ENCODE data around the gene ZFYVE26. TPM values are rescaled to one million over a fixed set of nuclear protein-coding genes. Genes with fewer than 3 reads are reported as not detected.

ZFYVE26 gene
- total RNA-seq, 1 donor from 2014 or later, result 13.3 TPM

- DNase-seq, result no peak
- Histone ChIP-seq H3K9me3 (replicated peaks) (no peaks in the 10 kb centered on the region), H3K4me3 (no peak overlapping the region), H3K4me1 (peaks cover 18% of the 10 kb centered on the region), H3K27me3 (ENCODE audit: low read depth) (no peaks in the 10 kb centered on the region), H3K27ac (replicated peaks) (no peak overlapping the region), H3K36me3 (peaks cover 100% of the 10 kb centered on the region)
- no peak for TF ChIP-seq CTCF (IDR thresholded peaks at IDR 0.05; ENCODE audit: borderline replicate concordance)
- intact Hi-C loops (cut with micrococcal nuclease), result no loop called here
Observed at GRCh38 chr14:67785270-67786109, 30.9 kb downstream of the ZFYVE26 start.

DNA sequence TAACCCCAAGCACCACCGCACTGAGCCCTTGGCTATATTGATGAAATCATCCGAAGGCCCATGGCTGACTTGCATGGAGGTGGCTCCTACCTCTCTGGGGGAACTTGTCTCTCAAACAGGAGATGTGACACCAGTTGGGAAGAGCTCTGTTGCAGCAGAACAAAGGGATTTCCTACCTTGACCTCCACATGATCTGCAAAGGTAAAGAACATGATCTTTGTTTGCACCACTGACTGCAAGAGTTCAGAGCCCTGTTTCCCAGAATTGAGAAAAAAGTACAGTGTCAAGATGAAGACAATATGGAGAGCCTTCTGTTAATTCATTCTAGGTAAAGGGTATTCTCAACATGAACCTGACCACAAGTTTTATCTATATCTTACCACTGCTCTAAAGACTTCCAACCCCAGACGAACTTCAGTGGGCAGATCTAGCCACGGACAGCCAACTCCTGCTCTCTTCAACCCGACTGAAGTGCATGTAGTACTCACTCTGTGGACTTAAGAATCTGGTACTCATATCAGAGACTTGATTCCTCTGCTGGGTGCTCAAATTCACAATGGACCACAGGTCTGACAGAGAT lies 32.1 kb downstream of the ZFYVE26 start:
- no peak for TF ChIP-seq CTCF (IDR thresholded peaks at IDR 0.05; ENCODE audit: borderline replicate concordance)
- no peak overlapping the region for H3K4me3 ChIP-seq
- H3K27ac ChIP-seq (replicated peaks), result no peak overlapping the region
- no peaks in the 10 kb centered on the region for H3K27me3 ChIP-seq (ENCODE audit: low read depth)
- DNase-seq, result no peak
- peaks cover 18% of the 10 kb centered on the region for H3K4me1 ChIP-seq
- intact Hi-C loops (cut with micrococcal nuclease), result no loop called here
- no peaks in the 10 kb centered on the region for H3K9me3 ChIP-seq (replicated peaks)
- peaks cover 100% of the 10 kb centered on the region for H3K36me3 ChIP-seq

- Histone ChIP-seq H3K4me1 (peaks cover 18% of the 10 kb centered on the region), H3K9me3 (replicated peaks) (no peaks in the 10 kb centered on the region), H3K36me3 (peaks cover 100% of the 10 kb centered on the region), H3K4me3 (no peak overlapping the region), H3K27ac (replicated peaks) (no peak overlapping the region), H3K27me3 (ENCODE audit: low read depth) (no peaks in the 10 kb centered on the region)
- DNase-seq, result no peak
- no peak for TF ChIP-seq CTCF (IDR thresholded peaks at IDR 0.05; ENCODE audit: borderline replicate concordance)
- intact Hi-C loops (cut with micrococcal nuclease), result no loop called here
Observed at GRCh38 chr14:67782090-67782489, 34.3 kb downstream of the ZFYVE26 start.

DNA sequence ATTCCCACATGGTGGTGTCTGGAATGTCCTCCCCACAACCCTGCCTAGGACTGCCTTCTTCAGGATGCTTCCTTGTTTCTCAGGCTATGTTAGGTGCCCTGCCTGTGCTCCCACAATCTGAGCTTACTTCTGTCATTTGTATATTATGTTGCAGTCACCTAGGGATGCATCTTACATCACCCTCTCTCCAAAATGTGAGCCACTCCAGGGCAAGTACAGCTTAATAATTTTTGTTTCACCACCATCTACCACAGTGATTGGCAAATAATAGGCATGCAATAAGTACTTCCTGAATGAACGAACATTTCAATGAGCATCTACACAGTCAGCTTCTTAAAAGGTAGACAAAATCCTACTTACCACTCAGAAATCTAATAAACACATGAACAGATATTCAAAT lies 37.6 kb downstream of the ZFYVE26 start:
- TF ChIP-seq CTCF (IDR thresholded peaks at IDR 0.05; ENCODE audit: borderline replicate concordance), result no peak

DNA sequence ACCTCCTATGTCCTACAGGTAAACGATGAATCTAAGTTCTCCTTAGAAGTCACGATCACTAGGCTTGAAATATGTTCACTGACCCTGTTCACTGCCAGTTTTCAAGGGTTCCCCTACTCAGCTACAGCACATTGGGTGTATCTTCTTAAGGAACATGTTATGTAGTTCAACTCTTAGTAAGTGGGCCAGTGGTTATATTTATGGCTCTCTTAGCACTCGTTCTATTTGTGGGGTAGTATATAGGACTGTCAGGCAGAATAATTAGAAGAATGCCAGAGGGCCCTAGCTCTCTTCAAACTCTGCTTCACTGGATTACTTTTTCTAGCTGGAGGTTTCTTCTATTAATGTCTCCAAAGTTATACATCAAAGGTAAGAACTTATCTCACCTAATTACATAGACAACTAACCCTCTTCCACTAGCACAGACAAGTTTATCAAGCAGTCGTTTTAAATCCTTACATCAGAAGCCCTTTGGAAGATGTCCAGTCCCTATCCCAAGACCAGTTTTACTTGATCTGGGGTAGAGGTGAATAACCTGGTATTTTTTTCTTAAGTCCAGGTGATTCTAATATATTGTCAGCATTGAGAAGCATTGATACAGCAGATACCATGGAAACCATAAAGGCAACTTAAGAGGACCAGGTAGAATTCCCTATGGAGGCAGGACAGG lies 39.6 kb downstream of the ZFYVE26 start:
- Histone ChIP-seq H3K4me3 (no peak overlapping the region), H3K36me3 (peaks cover 100% of the 10 kb centered on the region), H3K9me3 (replicated peaks) (no peaks in the 10 kb centered on the region), H3K27me3 (ENCODE audit: low read depth) (no peaks in the 10 kb centered on the region), H3K27ac (replicated peaks) (no peak overlapping the region), H3K4me1 (no peaks in the 10 kb centered on the region)
- no peak for DNase-seq
- intact Hi-C loops (cut with micrococcal nuclease), result no loop called here
- no peak for TF ChIP-seq CTCF (IDR thresholded peaks at IDR 0.05; ENCODE audit: borderline replicate concordance)

More for the DNA sequence above, 37.6 kb downstream of the ZFYVE26 start:
- Histone ChIP-seq H3K36me3 (peaks cover 100% of the 10 kb centered on the region), H3K27me3 (ENCODE audit: low read depth) (no peaks in the 10 kb centered on the region), H3K9me3 (replicated peaks) (no peaks in the 10 kb centered on the region), H3K27ac (replicated peaks) (no peak overlapping the region), H3K4me3 (no peak overlapping the region), H3K4me1 (no peaks in the 10 kb centered on the region)
- intact Hi-C loops (cut with micrococcal nuclease), result no loop called here
- no peak for DNase-seq

Measured in left ventricle myocardium inferior (tissue), 1 donor.